Keratinocyte (primary cell): ENCODE measurements around the gene SECTM1. TPM values are rescaled to one million over a fixed set of nuclear protein-coding genes. Genes with fewer than 3 reads are reported as not detected.

ENCODE experiments used
- DNase-seq: peaks from one replicate; pipeline ENCODE4 v3.0.0-alpha.2; 2011; ENCODE audit warnings: low read depth, missing footprints, low spot score
- FAIRE-seq: peaks from 2 replicates; lab custom pipeline; 2011; peaks lifted over from hg19 to GRCh38; lab: Jason Lieb, UNC
- H2AFZ ChIP-seq: 2 replicates; pipeline ENCODE4 v1.6.0; 2012; ENCODE audit warnings: low read length, control low read depth, inconsistent platforms; ENCODE audit not compliant: control insufficient read depth
- H3K27ac ChIP-seq: 2 replicates; pipeline ENCODE4 v1.5.1; 2011; ENCODE audit warnings: low read length; ENCODE audit not compliant: control insufficient read depth, insufficient read depth
- H3K27me3 ChIP-seq: 3 replicates; pipeline ENCODE4 v1.6.0; 2011; ENCODE audit warnings: low read length; ENCODE audit not compliant: control insufficient read depth, insufficient read depth; ENCODE audit errors: extremely low read depth
- H3K36me3 ChIP-seq, 2 experiments: 2 replicates in 1 of 2; 3 replicates in 1 of 2; pipeline ENCODE4 v1.5.1; 2011; ENCODE audit warnings: low read length in 2 of 2, mild to moderate bottlenecking in 1 of 2; ENCODE audit not compliant: control insufficient read depth in 2 of 2, insufficient read depth in 2 of 2; ENCODE audit errors: extremely low read depth in 1 of 2
- H3K4me1 ChIP-seq: 3 replicates; pipeline ENCODE4 v1.5.1; 2011; ENCODE audit warnings: low read length; ENCODE audit not compliant: control insufficient read depth, insufficient read depth; ENCODE audit errors: extremely low read depth
- H3K4me2 ChIP-seq: 3 replicates; pipeline ENCODE4 v1.6.0; 2011; ENCODE audit warnings: low read depth, low read length; ENCODE audit not compliant: control insufficient read depth, insufficient read depth; ENCODE audit errors: extremely low read depth
- H3K4me3 ChIP-seq, 3 experiments: fragments of 200-600 bp in 1 of 3; sonication (generic) in 1 of 3; 2 replicates in 2 of 3; 3 replicates in 1 of 3; pipeline ENCODE4 v1.5.1; 2011 to 2016; ENCODE audit warnings: low read length in 3 of 3, mild to moderate bottlenecking in 3 of 3, control low read depth in 2 of 3, inconsistent platforms in 1 of 3, low read depth in 1 of 3, mixed read lengths in 1 of 3, mixed run types in 1 of 3, moderate library complexity in 1 of 3; ENCODE audit not compliant: control insufficient read depth in 2 of 3, insufficient read depth in 2 of 3; ENCODE audit errors: extremely low read depth in 1 of 3
- H3K79me2 ChIP-seq: 2 replicates; pipeline ENCODE4 v1.6.0; 2012; ENCODE audit warnings: low read length; ENCODE audit not compliant: control insufficient read depth, insufficient read depth
- H3K9ac ChIP-seq: 3 replicates; pipeline ENCODE4 v1.6.0; 2011; ENCODE audit warnings: low read length; ENCODE audit not compliant: control insufficient read depth, insufficient read depth; ENCODE audit errors: extremely low read depth
- H3K9me1 ChIP-seq: 3 replicates; pipeline ENCODE4 v1.6.0; 2011; ENCODE audit warnings: low read length; ENCODE audit not compliant: control insufficient read depth, insufficient read depth; ENCODE audit errors: extremely low read depth
- H3K9me3 ChIP-seq: 2 replicates; pipeline ENCODE4 v1.5.1; 2012; ENCODE audit warnings: low read depth, low read length; ENCODE audit not compliant: control insufficient read depth
- H4K20me1 ChIP-seq: 3 replicates; pipeline ENCODE4 v1.6.0; 2011; ENCODE audit warnings: low read length; ENCODE audit not compliant: control insufficient read depth, insufficient read depth; ENCODE audit errors: extremely low read depth
- CTCF ChIP-seq, 3 experiments: IDR thresholded peaks in 1 of 3; conservative IDR thresholded peaks in 1 of 3; optimal IDR thresholded peaks in 1 of 3; 2 replicates in 2 of 3; 3 replicates in 1 of 3; pipeline versions ENCODE3 to v1.5.1; 2011; ENCODE audit warnings: low read length in 3 of 3, mild to moderate bottlenecking in 3 of 3, moderate library complexity in 2 of 3, control low read depth in 1 of 3, inconsistent platforms in 1 of 3; ENCODE audit not compliant: insufficient read depth in 2 of 3; ENCODE audit errors: extremely low read depth in 1 of 3
- EZH2 ChIP-seq: IDR thresholded peaks from one replicate; pipeline ENCODE4 v1.6.1; 2012; ENCODE audit warnings: inconsistent platforms, mild to moderate bottlenecking, low read length, moderate library complexity
- dilution Hi-C: fragments of 300-500 bp; cut with MboI; formaldehyde crosslinking; loops from one replicate; pipeline ENCODE4 v1.7.0; 2020; ENCODE audit warnings: low sequenced_read_pairs; ENCODE audit not compliant: extremely low pct_ligation_motif_present
- polyA plus RNA-seq, 5 experiments: library from polyadenylated mRNA; depleted of rRNA in 3 of 5; stranded (reverse) in 3 of 5; stranded (forward) in 1 of 5; unstranded in 1 of 5; fragments of >200 nt; gene quantifications; 1 replicate in 1 of 5; 2 replicates in 3 of 5; 3 replicates in 1 of 5; pipeline versions ENCODE4 v1.2.1 to v1.2.3, GENCODE V29; 2011 to 2012; ENCODE audit warnings: missing spikeins in 2 of 5, low read depth in 1 of 5, low replicate concordance in 1 of 5

SECTM1 gene
- polyA plus RNA-seq, 1 donor (not counting 4 experiments of a cell fraction or from before 2014, with no cell fraction given), result 2.0 TPM

DNA sequence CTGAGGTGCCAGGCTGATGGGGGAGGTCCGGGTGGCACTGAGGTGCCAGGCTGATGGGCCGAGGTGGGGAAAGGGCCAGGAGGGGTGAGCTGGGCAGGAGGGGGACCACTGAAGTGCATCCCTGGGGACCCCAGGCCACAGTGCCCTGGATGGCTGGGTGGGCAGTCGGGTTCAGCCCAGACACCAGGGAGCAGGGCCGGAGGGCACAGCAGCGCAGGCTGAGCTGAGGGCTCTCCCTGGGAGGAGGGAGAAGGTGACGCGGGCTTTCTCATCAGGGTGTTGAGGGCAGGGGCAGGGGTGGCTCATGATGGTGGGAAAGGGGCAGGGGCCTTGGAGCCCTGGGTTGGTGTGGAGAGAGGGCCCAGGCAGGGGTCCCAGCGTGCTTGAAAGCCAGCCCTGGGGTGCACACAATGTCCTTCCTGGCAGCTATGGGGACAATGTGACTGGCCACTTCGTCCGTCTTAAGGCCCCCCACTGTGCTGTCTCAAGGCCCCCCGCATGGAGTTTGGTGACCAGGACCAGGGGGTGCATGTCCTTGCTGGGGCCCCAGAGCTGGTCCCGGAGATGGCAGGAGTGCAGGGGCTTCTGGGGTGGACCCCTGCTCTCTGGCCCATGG, 32.2 kb downstream of the SECTM1 start:
- Histone ChIP-seq H3K4me2 (peak overlapping the region; percentile 56), H3K4me1 (peaks cover 47% of the 10 kb centered on the region), H3K9me3 (no peaks in the 10 kb centered on the region), H4K20me1 (no peaks in the 10 kb centered on the region), H2AFZ (no peak overlapping the region), H3K79me2 (no peaks in the 10 kb centered on the region), H3K36me3 (no peaks in the 10 kb centered on the region), H3K9me1 (no peaks in the 10 kb centered on the region), H3K27ac (no peak overlapping the region), H3K4me3 (peak overlapping the region in 1 of 3 experiments; percentile 13), H3K27me3 (no peaks in the 10 kb centered on the region), H3K9ac (peak overlapping the region; percentile 47)
- FAIRE-seq (no peak), DNase-seq (no peak)
- dilution Hi-C loops, result no loop called here
- TF ChIP-seq EZH2, result no peak
- TF ChIP-seq CTCF (optimal IDR thresholded peaks at IDR 0.05 in 1 of 3, IDR thresholded peaks at IDR 0.05 in 1 of 3, conservative IDR thresholded peaks at IDR 0.05 in 1 of 3; ENCODE audit: extremely low read depth in 1 of 3, insufficient read depth in 2 of 3, low read length in 3 of 3), result no peak

GRCh38 chr17:82300707-82301270, 32.8 kb downstream of the SECTM1 start:
- no peak for FAIRE-seq
- DNase-seq, result no peak
- Histone ChIP-seq H3K79me2 (no peaks in the 10 kb centered on the region), H3K4me1 (peaks cover 50% of the 10 kb centered on the region), H3K9me1 (no peaks in the 10 kb centered on the region), H3K27me3 (no peaks in the 10 kb centered on the region), H4K20me1 (no peaks in the 10 kb centered on the region), H3K4me3 (no peak overlapping the region), H3K9ac (peak overlapping the region; percentile 47), H3K36me3 (no peaks in the 10 kb centered on the region), H2AFZ (peak overlapping the region; percentile 15), H3K9me3 (no peaks in the 10 kb centered on the region), H3K27ac (no peak overlapping the region), H3K4me2 (peak overlapping the region; percentile 56)
- TF ChIP-seq CTCF (optimal IDR thresholded peaks at IDR 0.05 in 1 of 3, IDR thresholded peaks at IDR 0.05 in 1 of 3, conservative IDR thresholded peaks at IDR 0.05 in 1 of 3; ENCODE audit: extremely low read depth in 1 of 3, insufficient read depth in 2 of 3, low read length in 3 of 3) (peak; percentile 59 to 88 (median 85)), EZH2 (no peak)
- dilution Hi-C loops, result no loop called here
